IMR-90 (cell line): ENCODE measurements around the gene KNCN. TPM values are rescaled to one million over a fixed set of nuclear protein-coding genes. Genes with fewer than 3 reads are reported as not detected.

ENCODE experiments used
- ATAC-seq: fragments of 200-7000 bp; cut with Tn5 transposase; 2 replicates; pipeline ENCODE4 v1.9.1; 2020; ENCODE audit warnings: low read depth, mild to moderate bottlenecking, moderate library complexity
- BruUV-seq: library from RNA; stranded (reverse); fragments of 400-500 nt; replicated peaks from 2 replicates; lab custom pipeline; 2021; lab: Mats Ljungman, UMichigan
- CTCF ChIA-PET: fragments of 300-600 bp; formaldehyde crosslinking; extraction: SDS; loops from one replicate; lab custom pipeline; 2021; ENCODE audit warnings: antibody characterized with exemption; lab: Yijun Ruan, JAX
- POLR2A ChIA-PET: fragments of 300-600 bp; sonication (Branson Sonifier 250); formaldehyde crosslinking; loops from one replicate; lab custom pipeline; 2022; ENCODE audit warnings: antibody characterized with exemption; ENCODE audit not compliant: unreplicated experiment; lab: Charles Lee
- DNase-seq: peaks from one replicate; pipeline ENCODE4 v3.0.0; 2013
- H2AFZ ChIP-seq: replicated peaks from 2 replicates; pipeline ENCODE3; 2013; ENCODE audit warnings: low read length, mild to moderate bottlenecking; ENCODE audit not compliant: poor library complexity
- H2AK5ac ChIP-seq: 2 replicates; pipeline ENCODE4 v1.6.1; 2013; ENCODE audit warnings: low read depth, low read length, inconsistent platforms
- H2AK9ac ChIP-seq: replicated peaks from 2 replicates; pipeline ENCODE3; 2013; ENCODE audit warnings: mild to moderate bottlenecking, low read depth, low read length, moderate library complexity; ENCODE audit not compliant: poor library complexity
- H2BK120ac ChIP-seq: 2 replicates; pipeline ENCODE4 v1.6.1; 2013; ENCODE audit warnings: low read depth, low read length, inconsistent platforms
- H2BK15ac ChIP-seq: 3 replicates; pipeline ENCODE4 v1.6.1; 2013; ENCODE audit warnings: low read depth, low read length, inconsistent platforms
- H2BK20ac ChIP-seq: 2 replicates; pipeline ENCODE4 v1.6.1; 2013; ENCODE audit warnings: low read depth, mild to moderate bottlenecking, inconsistent platforms, low read length, moderate library complexity
- H2BK5ac ChIP-seq: 2 replicates; pipeline ENCODE4 v1.6.1; 2013; ENCODE audit warnings: mild to moderate bottlenecking, low read depth, low read length, inconsistent platforms; ENCODE audit not compliant: poor library complexity, severe bottlenecking
- H3K14ac ChIP-seq: replicated peaks from 2 replicates; pipeline ENCODE4 v1.6.1; 2013; ENCODE audit warnings: low read depth, low read length, inconsistent platforms
- H3K18ac ChIP-seq: 2 replicates; pipeline ENCODE4 v1.6.1; 2013; ENCODE audit warnings: low read depth, low read length, control low read depth
- H3K23ac ChIP-seq: 2 replicates; pipeline ENCODE4 v1.6.1; 2013; ENCODE audit warnings: low read depth, low read length, inconsistent platforms
- H3K27ac ChIP-seq: 2 replicates; pipeline ENCODE4 v1.5.1; 2013; ENCODE audit warnings: mild to moderate bottlenecking, control low read depth, low read length; ENCODE audit not compliant: insufficient read depth
- H3K27me3 ChIP-seq: 2 replicates; pipeline ENCODE4 v1.6.1; 2013; ENCODE audit warnings: low read length; ENCODE audit not compliant: control insufficient read depth, insufficient read depth
- H3K36me3 ChIP-seq: 2 replicates; pipeline ENCODE4 v1.6.1; 2013; ENCODE audit warnings: low read length, mixed read lengths; ENCODE audit not compliant: control insufficient read depth, insufficient read depth
- H3K4ac ChIP-seq: 2 replicates; pipeline ENCODE4 v1.6.1; 2013; ENCODE audit warnings: low read depth, low read length, inconsistent platforms
- H3K4me1 ChIP-seq: 2 replicates; pipeline ENCODE4 v1.6.1; 2013; ENCODE audit warnings: low read length, mixed read lengths; ENCODE audit not compliant: control insufficient read depth, insufficient read depth
- H3K4me2 ChIP-seq: 2 replicates; pipeline ENCODE4 v1.6.1; 2013; ENCODE audit warnings: low read depth, mild to moderate bottlenecking, control low read depth, low read length, moderate library complexity
- H3K4me3 ChIP-seq: 2 replicates; pipeline ENCODE4 v1.5.1; 2013; ENCODE audit warnings: low read depth, mild to moderate bottlenecking, control low read depth, low read length, moderate library complexity; ENCODE audit not compliant: insufficient read depth
- H3K56ac ChIP-seq: 2 replicates; pipeline ENCODE4 v1.6.1; 2013; ENCODE audit warnings: low read length, inconsistent platforms; ENCODE audit not compliant: insufficient read depth; ENCODE audit errors: extremely low read depth
- H3K79me1 ChIP-seq, 2 experiments: 2 replicates each; pipeline ENCODE4 v1.6.1; 2013; ENCODE audit warnings: low read length in 2 of 2, inconsistent platforms in 1 of 2, low read depth in 1 of 2
- H3K9ac ChIP-seq: 2 replicates; pipeline ENCODE4 v1.6.1; 2013; ENCODE audit warnings: low read depth, low read length, control low read depth
- H3K9me1 ChIP-seq: 2 replicates; pipeline ENCODE4 v1.6.1; 2013; ENCODE audit warnings: low read length, inconsistent platforms; ENCODE audit not compliant: insufficient read depth
- H3K9me3 ChIP-seq: 2 replicates; pipeline ENCODE4 v1.6.1; 2013; ENCODE audit warnings: low read length; ENCODE audit not compliant: control insufficient read depth, insufficient read depth
- H4K20me1 ChIP-seq: 2 replicates; pipeline ENCODE4 v1.6.1; 2013; ENCODE audit warnings: low read length, inconsistent platforms; ENCODE audit not compliant: insufficient read depth
- H4K5ac ChIP-seq: 2 replicates; pipeline ENCODE4 v1.6.1; 2013; ENCODE audit warnings: mild to moderate bottlenecking, low read depth, low read length, control low read depth
- H4K8ac ChIP-seq, 2 experiments: 2 replicates each; pipeline ENCODE4 v1.6.1; 2013; ENCODE audit warnings: low read depth in 2 of 2, low read length in 2 of 2, control low read depth in 1 of 2, inconsistent platforms in 1 of 2
- H4K91ac ChIP-seq: 2 replicates; pipeline ENCODE4 v1.6.1; 2013; ENCODE audit warnings: low read depth, low read length, inconsistent platforms; ENCODE audit not compliant: insufficient read depth
- BHLHE40 ChIP-seq: fragments of 150-350 bp; IDR thresholded peaks from 2 replicates; pipeline ENCODE4 v1.6.1; 2016; ENCODE audit warnings: mild to moderate bottlenecking, low read depth, low read length
- CEBPB ChIP-seq: IDR thresholded peaks from 2 replicates; pipeline ENCODE4 v1.6.1; 2012; ENCODE audit warnings: low read depth, low read length, improper control_type of control experiment
- CHD1 ChIP-seq: IDR thresholded peaks from 2 replicates; pipeline ENCODE4 v1.6.1; 2012; ENCODE audit warnings: low read depth, low read length, improper control_type of control experiment
- FOS ChIP-seq: fragments of 150-350 bp; IDR thresholded peaks from 2 replicates; pipeline ENCODE4 v1.6.1; 2016; ENCODE audit warnings: low read depth, low read length
- MAFK ChIP-seq: IDR thresholded peaks from 2 replicates; pipeline ENCODE4 v1.6.1; 2012; ENCODE audit warnings: low read depth, low read length, improper control_type of control experiment
- MAZ ChIP-seq: IDR thresholded peaks from 2 replicates; pipeline ENCODE4 v1.6.1; 2012; ENCODE audit warnings: low read depth, mild to moderate bottlenecking, low read length, improper control_type of control experiment, moderate library complexity, borderline replicate concordance
- MXI1 ChIP-seq: IDR thresholded peaks from 2 replicates; pipeline ENCODE4 v1.6.1; 2012; ENCODE audit warnings: low read depth, mild to moderate bottlenecking, low read length, moderate library complexity, borderline replicate concordance
- NFE2L2 ChIP-seq: fragments of 150-350 bp; IDR thresholded peaks from 2 replicates; pipeline ENCODE4 v1.6.1; 2016; ENCODE audit warnings: low read depth, mild to moderate bottlenecking, low read length
- POLR2A ChIP-seq: IDR thresholded peaks from 2 replicates; pipeline ENCODE4 v1.6.1; 2012; ENCODE audit warnings: mild to moderate bottlenecking, low read depth, low read length
- RAD21 ChIP-seq: IDR thresholded peaks from 2 replicates; pipeline ENCODE4 v1.6.1; 2012; ENCODE audit warnings: low read length, improper control_type of control experiment
- RCOR1 ChIP-seq: IDR thresholded peaks from 2 replicates; pipeline ENCODE4 v1.6.1; 2012; ENCODE audit warnings: mild to moderate bottlenecking, low read length, improper control_type of control experiment; ENCODE audit not compliant: insufficient replicate concordance
- RFX5 ChIP-seq: IDR thresholded peaks from 2 replicates; pipeline ENCODE4 v1.8.0; 2012; ENCODE audit warnings: low read depth, mild to moderate bottlenecking, low read length, moderate library complexity
- SMC3 ChIP-seq: fragments of 150-350 bp; IDR thresholded peaks from 2 replicates; pipeline ENCODE4 v1.6.1; 2016; ENCODE audit warnings: low read depth, mild to moderate bottlenecking, antibody characterized with exemption, low read length, moderate library complexity
- WGBS, 2 experiments: methylation state at CpG; one replicate each; pipeline versions ENCODE4 v1.1.5 to v1.1.7; 2013; ENCODE audit warnings: missing lambda C conversion rate in 2 of 2; ENCODE audit not compliant: insufficient read length in 1 of 2; ENCODE audit errors: extremely low coverage in 2 of 2; 5-methylcytosine and 5-hydroxymethylcytosine counted together
- dilution Hi-C: fragments of 300-500 bp; cut with HindIII; formaldehyde crosslinking; loops from one replicate; pipeline ENCODE4 v1.14.3; 2018; ENCODE audit warnings: low sequenced_read_pairs; ENCODE audit not compliant: unreplicated experiment
- in situ Hi-C: fragments of 300-500 bp; cut with MboI; formaldehyde crosslinking; loops from 3 replicates; pipeline ENCODE4 v1.14.3; 2019; ENCODE audit warnings: low sequenced_read_pairs, inconsistent platforms, mixed read lengths
- intact Hi-C: fragments of 100-400 bp; cut with micrococcal nuclease; formaldehyde crosslinking; loops from 2 replicates; pipeline ENCODE4 v1.10.0; 2022
- polyA plus RNA-seq, 3 experiments: library from polyadenylated mRNA; depleted of rRNA; stranded (reverse); fragments of >200 nt; gene quantifications; 2 replicates each; pipeline ENCODE4 v1.2.3, GENCODE V29; 2012; ENCODE audit warnings: low replicate concordance in 1 of 3
- total RNA-seq: library from RNA; depleted of rRNA; stranded (reverse); fragments of >200 nt; gene quantifications from 2 replicates; pipeline ENCODE4 v1.2.3, GENCODE V29; 2012
- TF ChIP-seq, protein P1 (sequence below): fragments of 150-350 bp; IDR thresholded peaks from 2 replicates; pipeline ENCODE4 v1.6.1; 2017; ENCODE audit warnings: mild to moderate bottlenecking, antibody characterized with exemption, low read length, low read depth
- TF ChIP-seq, protein P2 (sequence below): fragments of 150-350 bp; IDR thresholded peaks from 2 replicates; pipeline ENCODE4 v1.6.1; 2016; ENCODE audit warnings: low read depth, mild to moderate bottlenecking, low read length, moderate library complexity, borderline replicate concordance
- TF ChIP-seq, protein P3 (sequence below): conservative IDR thresholded peaks from 2 replicates; pipeline ENCODE4 v1.5.1; 2012; ENCODE audit warnings: mild to moderate bottlenecking, low read depth, low read length, improper control_type of control experiment

Gene KNCN
- total and polyA plus RNA-seq, 2 of the 4 experiments (the other 2 are of a cell fraction), result not detected

DNA sequence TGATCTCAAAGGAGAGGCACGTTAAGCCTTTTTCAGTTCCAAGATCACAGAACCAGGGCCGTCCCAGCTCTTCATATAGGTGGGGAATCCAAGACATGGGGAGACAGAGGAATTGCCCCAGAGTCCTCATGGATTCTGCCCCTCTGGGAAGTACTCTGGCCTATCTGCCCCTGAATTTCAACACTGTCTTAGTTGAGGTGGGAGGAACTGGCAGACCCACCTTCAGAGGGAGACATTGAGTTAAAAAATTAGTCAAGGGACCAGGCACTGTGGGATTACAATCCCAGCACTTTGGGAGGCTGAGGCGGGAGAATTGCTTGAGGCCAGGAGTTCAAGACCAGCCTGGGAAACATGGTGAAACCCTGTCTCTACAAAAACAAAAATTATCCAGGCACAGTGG lies 2.1 kb upstream of the KNCN start:
- Histone ChIP-seq H3K4me1 (no peaks in the 10 kb centered on the region), H3K27me3 (peaks cover 33% of the 10 kb centered on the region), H4K8ac (no peak overlapping the region), H2BK15ac (no peak overlapping the region), H2BK20ac (no peak overlapping the region), H3K9me3 (no peaks in the 10 kb centered on the region), H3K4me2 (no peak overlapping the region), H4K20me1 (no peaks in the 10 kb centered on the region), H3K4me3 (no peak overlapping the region), H3K18ac (no peak overlapping the region), H3K27ac (no peak overlapping the region), H2AFZ (no peak overlapping the region), H3K56ac (no peak overlapping the region), H3K4ac (no peak overlapping the region), H2BK120ac (no peak overlapping the region), H2AK5ac (no peak overlapping the region), H3K9ac (no peak overlapping the region), H2BK5ac (no peak overlapping the region), H3K9me1 (no peaks in the 10 kb centered on the region; the same call in 1 of the 2 replicates), H3K36me3 (peaks cover 4% of the 10 kb centered on the region; the same call in 1 of the 2 replicates), H3K14ac (no peak overlapping the region), H2AK9ac (no peak overlapping the region), H4K91ac (no peak overlapping the region), H4K5ac (no peak overlapping the region), H3K23ac (no peak overlapping the region), H3K79me1 (no peaks in the 10 kb centered on the region)
- ATAC-seq, result no peak
- ChIA-PET POLR2A (no interaction called here), CTCF (no interaction called here)
- intact Hi-C loops, result no loop called here
- no TSS peak for BruUV-seq
- TF ChIP-seq CEBPB (no peak), BHLHE40 (no peak), RAD21 (no peak), NFE2L2 (no peak), FOS (no peak), MXI1 (no peak), RCOR1 (no peak), MAFK (no peak), RFX5 (no peak), CHD1 (no peak), POLR2A (no peak), MAZ (no peak), SMC3 (no peak)
- TF ChIP-seq, protein P1, sequence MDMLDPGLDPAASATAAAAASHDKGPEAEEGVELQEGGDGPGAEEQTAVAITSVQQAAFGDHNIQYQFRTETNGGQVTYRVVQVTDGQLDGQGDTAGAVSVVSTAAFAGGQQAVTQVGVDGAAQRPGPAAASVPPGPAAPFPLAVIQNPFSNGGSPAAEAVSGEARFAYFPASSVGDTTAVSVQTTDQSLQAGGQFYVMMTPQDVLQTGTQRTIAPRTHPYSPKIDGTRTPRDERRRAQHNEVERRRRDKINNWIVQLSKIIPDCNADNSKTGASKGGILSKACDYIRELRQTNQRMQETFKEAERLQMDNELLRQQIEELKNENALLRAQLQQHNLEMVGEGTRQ, result no peak
- TF ChIP-seq, protein P2, sequence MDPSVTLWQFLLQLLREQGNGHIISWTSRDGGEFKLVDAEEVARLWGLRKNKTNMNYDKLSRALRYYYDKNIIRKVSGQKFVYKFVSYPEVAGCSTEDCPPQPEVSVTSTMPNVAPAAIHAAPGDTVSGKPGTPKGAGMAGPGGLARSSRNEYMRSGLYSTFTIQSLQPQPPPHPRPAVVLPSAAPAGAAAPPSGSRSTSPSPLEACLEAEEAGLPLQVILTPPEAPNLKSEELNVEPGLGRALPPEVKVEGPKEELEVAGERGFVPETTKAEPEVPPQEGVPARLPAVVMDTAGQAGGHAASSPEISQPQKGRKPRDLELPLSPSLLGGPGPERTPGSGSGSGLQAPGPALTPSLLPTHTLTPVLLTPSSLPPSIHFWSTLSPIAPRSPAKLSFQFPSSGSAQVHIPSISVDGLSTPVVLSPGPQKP, result no peak
- TF ChIP-seq, protein P3, sequence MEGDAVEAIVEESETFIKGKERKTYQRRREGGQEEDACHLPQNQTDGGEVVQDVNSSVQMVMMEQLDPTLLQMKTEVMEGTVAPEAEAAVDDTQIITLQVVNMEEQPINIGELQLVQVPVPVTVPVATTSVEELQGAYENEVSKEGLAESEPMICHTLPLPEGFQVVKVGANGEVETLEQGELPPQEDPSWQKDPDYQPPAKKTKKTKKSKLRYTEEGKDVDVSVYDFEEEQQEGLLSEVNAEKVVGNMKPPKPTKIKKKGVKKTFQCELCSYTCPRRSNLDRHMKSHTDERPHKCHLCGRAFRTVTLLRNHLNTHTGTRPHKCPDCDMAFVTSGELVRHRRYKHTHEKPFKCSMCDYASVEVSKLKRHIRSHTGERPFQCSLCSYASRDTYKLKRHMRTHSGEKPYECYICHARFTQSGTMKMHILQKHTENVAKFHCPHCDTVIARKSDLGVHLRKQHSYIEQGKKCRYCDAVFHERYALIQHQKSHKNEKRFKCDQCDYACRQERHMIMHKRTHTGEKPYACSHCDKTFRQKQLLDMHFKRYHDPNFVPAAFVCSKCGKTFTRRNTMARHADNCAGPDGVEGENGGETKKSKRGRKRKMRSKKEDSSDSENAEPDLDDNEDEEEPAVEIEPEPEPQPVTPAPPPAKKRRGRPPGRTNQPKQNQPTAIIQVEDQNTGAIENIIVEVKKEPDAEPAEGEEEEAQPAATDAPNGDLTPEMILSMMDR, result no peak
- dilution Hi-C loops, result no loop called here
- no peak for DNase-seq
- in situ Hi-C loops, result no loop called here
- WGBS, 2 experiments, result 70% methylated on average over 2 of the region's 3 CpGs; no CpG with 5 or more reads in 1 of the 2 experiments
